Omental fat pad (tissue), 4 donors: ENCODE results near the gene PRDM16. TPM values are rescaled to one million over a fixed set of nuclear protein-coding genes. Genes with fewer than 3 reads are reported as not detected.
"Not testable (repeated sequence)": the region's sequence is repeated elsewhere in the genome, so short reads cannot be mapped to it uniquely, and the experiment has no call there.

Source experiments
- ATAC-seq: fragments of 150-250 bp; one replicate; pipeline ENCODE4 v1.9.1; 2016; ENCODE audit warnings: mild to moderate bottlenecking, moderate library complexity; ENCODE audit not compliant: low FRiP score
- DNase-seq: peaks from one replicate; pipeline ENCODE4 v3.0.0-alpha.2; 2019; ENCODE audit warnings: low spot score
- total RNA-seq, 4 donors: library from RNA; depleted of rRNA; stranded (reverse); fragments of >200 nt; gene quantifications; one replicate each; pipeline ENCODE4 v1.1.0, GENCODE V29; 2016
- TF ChIP-seq, protein P1 (sequence below), 3 donors: fragments of 450-650 bp; IDR thresholded peaks; one replicate each; pipeline ENCODE4 v1.5.1; 2016 to 2017; ENCODE audit warnings: antibody characterized with exemption in 3 of 3, mild to moderate bottlenecking in 3 of 3, moderate library complexity in 2 of 3

PRDM16 gene
- total RNA-seq, 4 donors from 2014 or later = 0.19 to 3.8 (median 1.8) TPM

DNA sequence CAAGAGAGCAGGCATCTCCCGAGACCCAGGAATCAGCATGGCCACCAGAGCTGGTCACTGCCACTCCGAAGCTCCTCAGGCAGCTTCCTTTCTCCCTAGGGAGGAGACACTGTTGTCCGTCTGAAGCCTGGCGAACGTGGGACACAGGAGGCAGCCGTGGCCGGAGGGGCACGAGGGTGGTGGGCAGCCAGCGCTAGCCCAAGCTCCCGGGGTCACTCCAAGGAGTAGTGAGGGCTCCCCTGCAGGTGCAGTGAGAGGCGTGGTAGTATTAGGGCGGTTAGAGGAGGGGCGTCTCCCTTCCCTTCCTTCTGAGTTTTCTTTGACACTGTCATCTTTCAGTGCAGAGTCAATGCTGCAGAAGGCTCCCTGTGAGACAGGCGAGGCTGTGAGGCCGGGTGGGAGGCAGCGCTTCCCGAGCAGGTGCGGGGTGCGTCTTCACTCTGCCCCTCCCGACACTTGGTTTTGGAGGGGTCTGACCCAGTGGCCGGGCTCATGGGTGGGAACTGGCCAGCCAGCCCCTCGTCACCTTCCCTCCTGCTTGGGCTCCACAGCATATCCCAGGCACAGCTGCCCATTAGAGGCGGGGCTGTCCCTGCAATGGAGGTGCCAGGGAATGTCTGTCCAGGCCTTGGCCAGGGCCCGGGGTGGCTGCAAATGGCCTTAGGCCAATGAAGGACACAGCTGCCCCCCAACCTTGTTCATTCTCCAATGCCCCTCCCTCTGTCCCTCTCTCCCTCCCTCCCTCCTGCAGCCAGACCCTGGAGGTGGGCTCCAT, 213.8 kb downstream of the PRDM16 start:
- no peak for ATAC-seq
- TF ChIP-seq, protein P1, sequence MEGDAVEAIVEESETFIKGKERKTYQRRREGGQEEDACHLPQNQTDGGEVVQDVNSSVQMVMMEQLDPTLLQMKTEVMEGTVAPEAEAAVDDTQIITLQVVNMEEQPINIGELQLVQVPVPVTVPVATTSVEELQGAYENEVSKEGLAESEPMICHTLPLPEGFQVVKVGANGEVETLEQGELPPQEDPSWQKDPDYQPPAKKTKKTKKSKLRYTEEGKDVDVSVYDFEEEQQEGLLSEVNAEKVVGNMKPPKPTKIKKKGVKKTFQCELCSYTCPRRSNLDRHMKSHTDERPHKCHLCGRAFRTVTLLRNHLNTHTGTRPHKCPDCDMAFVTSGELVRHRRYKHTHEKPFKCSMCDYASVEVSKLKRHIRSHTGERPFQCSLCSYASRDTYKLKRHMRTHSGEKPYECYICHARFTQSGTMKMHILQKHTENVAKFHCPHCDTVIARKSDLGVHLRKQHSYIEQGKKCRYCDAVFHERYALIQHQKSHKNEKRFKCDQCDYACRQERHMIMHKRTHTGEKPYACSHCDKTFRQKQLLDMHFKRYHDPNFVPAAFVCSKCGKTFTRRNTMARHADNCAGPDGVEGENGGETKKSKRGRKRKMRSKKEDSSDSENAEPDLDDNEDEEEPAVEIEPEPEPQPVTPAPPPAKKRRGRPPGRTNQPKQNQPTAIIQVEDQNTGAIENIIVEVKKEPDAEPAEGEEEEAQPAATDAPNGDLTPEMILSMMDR (IDR thresholded peaks at IDR 0.05) = no peak
- no peak for DNase-seq

DNA sequence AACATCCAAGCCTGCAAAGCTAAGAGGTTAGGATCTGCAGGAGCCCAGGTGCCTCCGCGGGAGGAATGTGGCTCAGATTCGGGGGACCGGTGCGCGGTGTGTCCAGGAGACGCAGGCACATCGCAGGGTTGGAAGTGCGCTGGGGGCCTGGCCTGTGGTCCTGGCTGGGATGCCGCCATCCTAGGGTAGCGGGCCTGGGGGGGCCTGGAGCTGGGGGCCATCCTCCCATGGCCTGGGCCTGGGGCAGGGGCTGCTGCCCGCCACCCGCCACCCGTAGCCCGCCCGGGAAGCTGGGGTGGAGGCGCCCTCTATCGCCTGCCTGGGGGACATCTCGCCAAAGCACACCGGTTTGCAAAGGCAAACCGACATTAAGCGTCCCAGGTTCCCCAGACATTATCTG, 214.8 kb downstream of the PRDM16 start:
- DNase-seq (no peak), ATAC-seq (no peak)
- TF ChIP-seq, protein P1 (IDR thresholded peaks at IDR 0.05) = no peak

DNA sequence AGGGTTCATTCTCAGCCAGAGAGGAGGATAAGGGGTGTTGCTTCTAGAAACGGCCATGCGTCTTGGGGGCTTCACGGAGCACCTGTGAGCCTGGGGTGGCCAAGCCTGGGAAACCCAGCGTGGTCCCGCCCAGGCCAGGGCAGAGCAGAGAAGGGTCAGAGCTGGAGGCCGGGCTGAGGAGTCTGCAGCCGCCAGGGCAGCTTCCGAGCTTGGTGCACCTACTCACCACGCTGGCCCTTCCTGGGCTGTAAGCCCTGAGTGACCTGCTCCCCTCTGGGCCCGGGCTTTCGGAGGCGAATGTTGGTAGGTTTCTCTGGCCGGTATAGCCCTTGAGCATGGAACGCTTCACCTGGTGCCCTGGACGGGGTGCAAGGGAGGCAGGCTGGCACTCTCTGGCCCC, 215.7 kb downstream of the PRDM16 start:
- no peak for ATAC-seq
- DNase-seq = no peak
- TF ChIP-seq, protein P1 (IDR thresholded peaks at IDR 0.05) = no peak

DNA sequence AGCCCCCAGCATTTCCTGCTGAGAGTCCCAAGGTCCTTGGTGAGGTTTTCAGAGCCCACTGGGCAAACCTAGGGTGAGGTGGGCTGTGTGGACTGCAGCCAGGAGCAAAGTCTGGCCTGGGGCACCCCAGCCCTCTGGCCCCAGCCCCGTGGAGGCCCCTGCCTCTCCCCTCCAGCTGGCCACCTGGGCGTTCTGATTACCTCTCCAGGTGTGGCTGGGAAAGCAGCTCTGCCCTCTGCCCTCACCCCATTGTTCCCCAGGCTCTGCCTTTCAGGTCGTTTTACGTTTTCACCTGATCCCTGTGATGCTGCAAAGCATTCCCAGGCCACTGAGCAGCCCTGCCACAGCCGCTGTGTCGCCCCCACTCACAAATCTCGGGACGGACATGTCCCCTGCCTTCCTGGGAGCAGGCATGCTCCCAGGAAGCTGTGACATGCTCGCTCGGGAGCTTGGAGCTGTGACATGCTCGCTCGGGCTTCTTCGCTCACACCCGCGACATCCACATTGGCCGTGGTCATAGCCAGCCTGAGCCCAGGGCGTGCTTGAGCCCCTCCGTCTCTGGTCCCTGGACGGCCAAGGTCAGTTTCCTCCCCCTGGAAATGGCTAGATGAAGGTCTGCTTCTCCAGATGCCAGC, 216.2 kb downstream of the PRDM16 start:
- TF ChIP-seq, protein P1 (IDR thresholded peaks at IDR 0.05) = no peak
- DNase-seq (no peak), ATAC-seq (no peak)

DNA sequence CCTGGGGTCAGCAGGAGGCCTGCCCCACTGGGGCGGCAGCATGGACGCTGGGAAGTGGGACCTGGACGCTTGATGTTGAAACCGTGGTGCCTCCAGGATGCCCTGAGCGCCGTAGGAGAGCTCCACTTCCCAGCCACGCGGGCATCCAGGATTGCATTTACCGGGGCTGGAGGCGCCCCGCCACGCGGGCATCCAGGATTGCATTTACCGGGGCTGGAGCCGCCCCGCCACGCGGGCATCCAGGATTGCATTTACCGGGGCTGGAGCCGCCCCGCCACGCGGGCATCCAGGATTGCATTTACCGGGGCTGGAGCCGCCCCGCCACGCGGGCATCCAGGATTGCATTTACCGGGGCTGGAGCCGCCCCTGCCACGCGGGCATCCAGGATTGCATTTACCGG, 218.1 kb downstream of the PRDM16 start:
- not testable (repeated sequence) for ATAC-seq, DNase-seq

DNA sequence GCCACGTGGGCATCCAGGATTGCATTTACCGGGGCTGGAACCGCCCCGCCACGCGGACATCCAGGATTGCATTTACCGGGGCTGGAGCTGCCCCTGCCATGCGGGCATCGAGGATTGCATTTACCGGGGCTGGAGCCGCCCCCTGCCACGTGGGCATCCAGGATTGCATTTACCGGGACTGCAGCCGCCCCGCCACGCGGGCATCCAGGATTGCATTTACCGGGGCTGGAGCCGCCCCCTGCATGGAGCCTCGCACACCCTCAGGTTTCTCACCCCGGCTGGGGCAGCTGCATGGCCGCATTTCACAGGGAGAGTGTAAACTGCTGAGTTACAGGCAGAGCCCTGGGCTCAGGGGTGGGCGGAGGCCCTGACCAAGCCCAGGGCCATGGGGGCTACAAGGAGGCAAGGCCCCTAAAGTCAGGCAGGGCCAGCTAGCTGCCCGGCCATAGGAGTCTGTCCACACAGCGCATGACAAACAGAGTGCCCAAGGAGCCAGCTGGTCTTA, 218.7 kb downstream of the PRDM16 start:
- ATAC-seq (no peak), DNase-seq (no peak)
- TF ChIP-seq, protein P1 (IDR thresholded peaks at IDR 0.05) = no peak

DNA sequence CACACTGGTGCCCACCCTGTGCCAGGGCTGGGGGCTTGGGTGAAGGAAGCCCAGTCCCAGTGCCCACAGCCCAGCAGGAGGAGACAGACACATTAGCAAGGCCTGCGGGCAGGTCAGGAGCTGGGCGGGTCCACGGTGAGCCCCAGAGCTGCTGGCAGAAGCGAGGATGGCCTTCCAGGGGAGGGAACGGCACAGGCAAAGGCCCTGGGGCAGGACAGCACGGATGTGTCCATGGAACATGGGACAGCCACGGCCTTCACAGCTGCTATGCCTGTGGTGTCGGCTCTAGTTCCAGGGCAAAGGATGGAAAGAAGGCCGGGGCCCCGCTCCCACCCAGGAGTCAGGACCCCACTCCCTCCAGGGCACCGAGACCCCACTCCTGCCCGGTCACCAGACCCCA, 220.5 kb downstream of the PRDM16 start:
- ATAC-seq (no peak), DNase-seq (no peak)
- TF ChIP-seq, protein P1 (IDR thresholded peaks at IDR 0.05) = no peak
